ENCODE data around the gene ADAMTSL1.

DNA sequence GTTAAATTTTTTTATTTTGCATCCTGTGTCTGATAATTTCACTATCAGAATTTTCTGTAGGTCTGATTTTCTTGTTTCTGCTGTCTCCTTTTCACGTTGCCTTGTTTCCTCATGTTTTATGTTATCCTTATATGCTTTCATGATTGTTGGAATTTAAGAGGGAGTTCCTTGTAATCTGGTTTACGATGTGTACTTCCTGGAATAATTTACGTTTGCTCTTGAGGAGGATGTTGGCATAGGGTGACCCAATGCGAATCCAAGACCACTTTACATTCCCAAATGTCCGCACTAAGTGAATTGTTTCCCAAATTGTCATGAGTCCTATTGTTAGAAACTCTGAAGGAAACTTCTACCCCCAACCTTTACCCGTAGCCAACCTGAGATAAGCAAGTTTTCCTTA is 80.3 kb downstream of the ADAMTSL1 start:
- TF ChIP-seq, protein P1, sequence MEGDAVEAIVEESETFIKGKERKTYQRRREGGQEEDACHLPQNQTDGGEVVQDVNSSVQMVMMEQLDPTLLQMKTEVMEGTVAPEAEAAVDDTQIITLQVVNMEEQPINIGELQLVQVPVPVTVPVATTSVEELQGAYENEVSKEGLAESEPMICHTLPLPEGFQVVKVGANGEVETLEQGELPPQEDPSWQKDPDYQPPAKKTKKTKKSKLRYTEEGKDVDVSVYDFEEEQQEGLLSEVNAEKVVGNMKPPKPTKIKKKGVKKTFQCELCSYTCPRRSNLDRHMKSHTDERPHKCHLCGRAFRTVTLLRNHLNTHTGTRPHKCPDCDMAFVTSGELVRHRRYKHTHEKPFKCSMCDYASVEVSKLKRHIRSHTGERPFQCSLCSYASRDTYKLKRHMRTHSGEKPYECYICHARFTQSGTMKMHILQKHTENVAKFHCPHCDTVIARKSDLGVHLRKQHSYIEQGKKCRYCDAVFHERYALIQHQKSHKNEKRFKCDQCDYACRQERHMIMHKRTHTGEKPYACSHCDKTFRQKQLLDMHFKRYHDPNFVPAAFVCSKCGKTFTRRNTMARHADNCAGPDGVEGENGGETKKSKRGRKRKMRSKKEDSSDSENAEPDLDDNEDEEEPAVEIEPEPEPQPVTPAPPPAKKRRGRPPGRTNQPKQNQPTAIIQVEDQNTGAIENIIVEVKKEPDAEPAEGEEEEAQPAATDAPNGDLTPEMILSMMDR (IDR thresholded peaks at IDR 0.05; ENCODE audit: extremely low read depth in 1 of 2, insufficient read depth in 1 of 2, low read depth in 1 of 2, low read length in 2 of 2): no peak
- no peak for TF ChIP-seq JUN (IDR thresholded peaks at IDR 0.05; ENCODE audit: borderline replicate concordance, insufficient read depth, insufficient read length, low read depth)
- no peak for TF ChIP-seq FOS (IDR thresholded peaks at IDR 0.05; ENCODE audit: borderline replicate concordance, insufficient read depth, low read length)
- TF ChIP-seq POLR2AphosphoS5 (IDR thresholded peaks at IDR 0.05; ENCODE audit: insufficient read depth, low read depth, low read length): no peak
- no peak for TF ChIP-seq POLR2A (IDR thresholded peaks at IDR 0.05; ENCODE audit: low read depth, low read length)
- TF ChIP-seq EZH2 (IDR thresholded peaks at IDR 0.05; ENCODE audit: borderline replicate concordance, low read depth, low read length, severe bottlenecking): no peak
- TF ChIP-seq, protein P2, sequence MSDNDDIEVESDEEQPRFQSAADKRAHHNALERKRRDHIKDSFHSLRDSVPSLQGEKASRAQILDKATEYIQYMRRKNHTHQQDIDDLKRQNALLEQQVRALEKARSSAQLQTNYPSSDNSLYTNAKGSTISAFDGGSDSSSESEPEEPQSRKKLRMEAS (IDR thresholded peaks at IDR 0.05; ENCODE audit: insufficient read depth, insufficient read length): no peak
